Activated CD8-positive, alpha-beta memory T cell treated with anti-CD3 and anti-CD28 coated beads, Interleukin-2, amount 50 U/mL, for 48 hours (primary cell): ENCODE measurements around the gene KICS2.
"Not testable (repeated sequence)": the region's sequence is repeated elsewhere in the genome, so short reads cannot be mapped to it uniquely, and the experiment has no call there.

ENCODE experiments used
- DNase-seq: peaks from one replicate; pipeline ENCODE4 v3.0.0-alpha.2; 2020

Gene KICS2

GRCh38 chr12:64212119-64212746 lies 9.9 kb downstream of the KICS2 start:
- no peak for DNase-seq

GRCh38 chr12:64207453-64207852 lies 14.6 kb downstream of the KICS2 start:
- no peak for DNase-seq

GRCh38 chr12:64205542-64205941 lies 16.6 kb downstream of the KICS2 start:
- no peak for DNase-seq

- DNase-seq: no peak
These were observed 18.3 kb downstream of the KICS2 start for GRCh38 chr12:64203775-64204174.

GRCh38 chr12:64203036-64203435 lies 19.1 kb downstream of the KICS2 start:
- DNase-seq: no peak

- DNase-seq: not testable (repeated sequence)
These were observed 26.3 kb downstream of the KICS2 start for GRCh38 chr12:64195841-64196240.

GRCh38 chr12:64194333-64195149 lies 27.6 kb downstream of the KICS2 start:
- DNase-seq: no peak

- DNase-seq: no peak
These were observed 28.2 kb downstream of the KICS2 start for GRCh38 chr12:64193931-64194330.

- DNase-seq: no peak
These were observed 29.3 kb downstream of the KICS2 start for GRCh38 chr12:64192644-64193444.

GRCh38 chr12:64190140-64190539 lies 32.0 kb downstream of the KICS2 start:
- no peak for DNase-seq

GRCh38 chr12:64189530-64189929 lies 32.6 kb downstream of the KICS2 start:
- no peak for DNase-seq

GRCh38 chr12:64187794-64188193 lies 34.3 kb downstream of the KICS2 start:
- no peak for DNase-seq

- no peak for DNase-seq
These were observed 34.7 kb downstream of the KICS2 start for GRCh38 chr12:64187370-64187769.

- no peak for DNase-seq
These were observed 35.3 kb downstream of the KICS2 start for GRCh38 chr12:64186789-64187188.

- no peak for DNase-seq
These were observed 37.9 kb downstream of the KICS2 start for GRCh38 chr12:64184216-64184615.

- no peak for DNase-seq
These were observed 40.4 kb downstream of the KICS2 start for GRCh38 chr12:64181430-64182291.

- no peak for DNase-seq
These were observed 41.1 kb downstream of the KICS2 start for GRCh38 chr12:64180951-64181350.

- DNase-seq: no peak
These were observed 44.0 kb downstream of the KICS2 start for GRCh38 chr12:64178122-64178521.

- DNase-seq: no peak
These were observed 45.1 kb downstream of the KICS2 start for GRCh38 chr12:64177001-64177400.

- no peak for DNase-seq
These were observed 46.7 kb downstream of the KICS2 start for GRCh38 chr12:64175254-64175945.

GRCh38 chr12:64173456-64173855 lies 48.6 kb downstream of the KICS2 start:
- DNase-seq: no peak
